Inflammatory macrophage treated with lipopolysaccharide for 1 hour (primary cell): ENCODE data around the gene TMEM214.

Experiments
- DNase-seq, 2 donors: peaks; one replicate each; pipeline ENCODE4 v3.0.0-alpha.2; 2020 to 2022

Gene TMEM214

GRCh38 chr2:27010139-27010538, 22.6 kb upstream of the TMEM214 start:
- DNase-seq: no peak

GRCh38 chr2:27013738-27014137, 19.0 kb upstream of the TMEM214 start:
- no peak for DNase-seq

- no peak for DNase-seq
Observed at GRCh38 chr2:27014771-27015433, 17.9 kb upstream of the TMEM214 start.

GRCh38 chr2:27016801-27017325, 15.9 kb upstream of the TMEM214 start:
- peak; percentile 38 to 74 for DNase-seq

- DNase-seq: no peak
Observed at GRCh38 chr2:27018142-27018541, 14.6 kb upstream of the TMEM214 start.

GRCh38 chr2:27019459-27019858, 13.3 kb upstream of the TMEM214 start:
- DNase-seq: no peak

GRCh38 chr2:27019931-27020855, 12.6 kb upstream of the TMEM214 start:
- no peak for DNase-seq

- no peak for DNase-seq
Observed at GRCh38 chr2:27021253-27022049, 11.3 kb upstream of the TMEM214 start.

GRCh38 chr2:27023740-27024139, 9.0 kb upstream of the TMEM214 start:
- no peak for DNase-seq

GRCh38 chr2:27024188-27024587, 8.6 kb upstream of the TMEM214 start:
- no peak for DNase-seq

GRCh38 chr2:27024812-27025211, 8.0 kb upstream of the TMEM214 start:
- no peak for DNase-seq

- no peak for DNase-seq
Observed at GRCh38 chr2:27025281-27025800, 7.4 kb upstream of the TMEM214 start.

- no peak for DNase-seq
Observed at GRCh38 chr2:27025861-27026851, 6.6 kb upstream of the TMEM214 start.

- no peak for DNase-seq
Observed at GRCh38 chr2:27027211-27027651, 5.5 kb upstream of the TMEM214 start.

- no peak for DNase-seq
Observed at GRCh38 chr2:27029051-27029450, 3.7 kb upstream of the TMEM214 start.

GRCh38 chr2:27033253-27033852, 588 bp downstream of the TMEM214 start:
- no peak for DNase-seq

- DNase-seq: no peak
Observed at GRCh38 chr2:27038012-27038411, 5.2 kb downstream of the TMEM214 start.

GRCh38 chr2:27038631-27039339, 6.0 kb downstream of the TMEM214 start:
- no peak for DNase-seq

- DNase-seq: no peak
Observed at GRCh38 chr2:27039426-27039825, 6.7 kb downstream of the TMEM214 start.

- DNase-seq: no peak
Observed at GRCh38 chr2:27039871-27040270, 7.1 kb downstream of the TMEM214 start.
